Ovary (tissue), 3 donors: ENCODE results near the gene TDG.

ENCODE experiments used
- EP300 ChIP-seq: sonication (generic); formaldehyde crosslinking; IDR thresholded peaks from one replicate; pipeline ENCODE4 v1.6.1; 2017; ENCODE audit warnings: antibody characterized with exemption
- POLR2A ChIP-seq: fragments of 450-650 bp; IDR thresholded peaks from one replicate; pipeline ENCODE4 v1.6.1; 2017; ENCODE audit warnings: antibody characterized with exemption, mild to moderate bottlenecking, moderate library complexity
- TF ChIP-seq, protein P1 (sequence below), 3 donors: fragments of 450-650 bp in 2 of 3; fragments of 200-600 bp in 1 of 3; IDR thresholded peaks; one replicate each; pipeline versions ENCODE4 v1.5.1 to v1.8.0; 2016 to 2022; ENCODE audit warnings: antibody characterized with exemption in 3 of 3, mild to moderate bottlenecking in 1 of 3
- donor health status: DM: no; HTN: no; CAD: no.

DNA sequence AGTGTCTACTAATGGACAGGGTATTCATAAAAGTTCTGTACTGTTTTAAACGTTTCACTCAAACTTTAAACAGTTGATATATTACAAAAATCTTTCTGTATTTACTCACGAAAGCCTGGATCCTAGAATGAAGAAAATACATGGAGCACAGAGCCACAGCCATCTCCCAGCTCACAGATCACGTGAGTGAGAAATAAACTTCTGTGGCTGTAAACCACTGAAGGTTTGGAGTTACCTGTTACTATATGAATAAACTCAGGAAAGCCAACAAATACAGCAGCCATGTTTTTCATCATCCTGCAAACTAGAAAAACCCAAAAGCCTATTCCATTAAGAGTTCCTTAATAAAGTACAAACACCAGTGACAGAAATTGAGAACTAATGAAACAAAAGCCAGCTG is 867 bp upstream of the TDG start:
- TF ChIP-seq, protein P1, sequence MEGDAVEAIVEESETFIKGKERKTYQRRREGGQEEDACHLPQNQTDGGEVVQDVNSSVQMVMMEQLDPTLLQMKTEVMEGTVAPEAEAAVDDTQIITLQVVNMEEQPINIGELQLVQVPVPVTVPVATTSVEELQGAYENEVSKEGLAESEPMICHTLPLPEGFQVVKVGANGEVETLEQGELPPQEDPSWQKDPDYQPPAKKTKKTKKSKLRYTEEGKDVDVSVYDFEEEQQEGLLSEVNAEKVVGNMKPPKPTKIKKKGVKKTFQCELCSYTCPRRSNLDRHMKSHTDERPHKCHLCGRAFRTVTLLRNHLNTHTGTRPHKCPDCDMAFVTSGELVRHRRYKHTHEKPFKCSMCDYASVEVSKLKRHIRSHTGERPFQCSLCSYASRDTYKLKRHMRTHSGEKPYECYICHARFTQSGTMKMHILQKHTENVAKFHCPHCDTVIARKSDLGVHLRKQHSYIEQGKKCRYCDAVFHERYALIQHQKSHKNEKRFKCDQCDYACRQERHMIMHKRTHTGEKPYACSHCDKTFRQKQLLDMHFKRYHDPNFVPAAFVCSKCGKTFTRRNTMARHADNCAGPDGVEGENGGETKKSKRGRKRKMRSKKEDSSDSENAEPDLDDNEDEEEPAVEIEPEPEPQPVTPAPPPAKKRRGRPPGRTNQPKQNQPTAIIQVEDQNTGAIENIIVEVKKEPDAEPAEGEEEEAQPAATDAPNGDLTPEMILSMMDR (IDR thresholded peaks at IDR 0.05), result no peak
- TF ChIP-seq POLR2A (no peak), EP300 (no peak)
